Erythroblast (primary cell): ENCODE data around the gene GBP2.

Experiments used
- GATA1 ChIP-seq: IDR thresholded peaks from 2 replicates; pipeline ENCODE4 v1.6.1; 2011; ENCODE audit warnings: low read depth, mild to moderate bottlenecking, control low read depth, low read length, moderate library complexity
- POLR2A ChIP-seq: IDR thresholded peaks from 2 replicates; pipeline ENCODE4 v1.6.1; 2011; ENCODE audit warnings: mild to moderate bottlenecking, low read length

DNA sequence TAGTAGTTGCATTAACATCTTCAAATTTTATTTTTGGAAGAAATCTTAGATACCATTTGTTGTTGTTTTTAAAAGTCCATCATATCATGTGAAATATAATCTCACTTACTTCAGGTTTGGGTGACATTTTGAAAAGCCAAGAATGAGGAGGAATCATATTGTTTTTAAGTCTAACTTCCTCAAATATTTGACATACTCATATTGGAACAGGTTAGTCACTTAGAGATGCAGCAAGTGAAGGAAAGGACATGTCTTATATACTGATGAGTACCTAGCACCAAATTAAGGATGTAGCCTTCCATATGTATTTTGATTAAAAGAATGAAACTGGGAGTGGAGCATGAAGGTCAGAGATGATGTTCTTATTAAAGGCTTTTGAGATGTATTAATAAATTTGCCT is 23.9 kb downstream of the GBP2 start:
- no peak for TF ChIP-seq POLR2A
- TF ChIP-seq GATA1 = no peak
